HepG2 (cell line): Measurements from ENCODE around the gene ZNF493. TPM values are rescaled to one million over a fixed set of nuclear protein-coding genes. Genes with fewer than 3 reads are reported as not detected.
A peak's percentile ranks its signal among the peaks of the same experiment; 100 is the strongest.

Experiments used
- ATAC-seq: fragments of 200-7000 bp; cut with Tn5 transposase; 3 replicates; pipeline ENCODE4 v1.9.1; 2020; ENCODE audit warnings: mild to moderate bottlenecking, moderate library complexity
- BruUV-seq: library from RNA; stranded (reverse); fragments of 400-500 nt; replicated peaks from 2 replicates; lab custom pipeline; 2021; lab: Mats Ljungman, UMichigan
- CTCF ChIA-PET: fragments of 300-600 bp; formaldehyde crosslinking; extraction: SDS; loops from one replicate; lab custom pipeline; 2021; ENCODE audit warnings: low total read pairs, inconsistent platforms, low intra/inter-chr PET ratio; lab: Yijun Ruan, JAX
- POLR2A ChIA-PET: fragments of 350-600 bp; sonication (Branson Sonifier 250); formaldehyde crosslinking; loops from one replicate; lab custom pipeline; 2020; ENCODE audit warnings: antibody characterized with exemption, inconsistent platforms; lab: Yijun Ruan, JAX
- DNase-seq: peaks from one replicate; pipeline ENCODE4 v3.0.0-alpha.2; 2015; ENCODE audit warnings: low spot score
- FAIRE-seq: peaks from 3 replicates; lab custom pipeline; 2011; peaks lifted over from hg19 to GRCh38; lab: Jason Lieb, UNC
- H2AFZ ChIP-seq: one replicate; pipeline ENCODE4 v1.6.1; 2011; ENCODE audit warnings: low read length, inconsistent platforms
- H3K27ac ChIP-seq: fragments of 300-600 bp; 3 replicates; pipeline ENCODE4 v1.8.0; 2011; ENCODE audit warnings: mixed run types, mild to moderate bottlenecking, mixed read lengths, low read length, inconsistent platforms; ENCODE audit not compliant: insufficient read depth; ENCODE audit errors: extremely low read length
- H3K27me3 ChIP-seq, 2 experiments: fragments of 200-600 bp in 1 of 2; 2 replicates in 1 of 2; 3 replicates in 1 of 2; pipeline versions ENCODE4 v1.6.0 to v1.8.0; 2011; ENCODE audit warnings: low read length in 2 of 2, mild to moderate bottlenecking in 2 of 2, moderate library complexity in 2 of 2, inconsistent platforms in 1 of 2; ENCODE audit not compliant: insufficient read depth in 2 of 2, control insufficient read depth in 1 of 2
- H3K36me3 ChIP-seq, 2 experiments: fragments of 200-600 bp in 1 of 2; replicated peaks in 1 of 2; 2 replicates in 1 of 2; 3 replicates in 1 of 2; pipeline versions ENCODE4 v1.5.1 to v1.8.0; 2011; ENCODE audit warnings: low read length in 2 of 2, inconsistent platforms in 1 of 2; ENCODE audit not compliant: insufficient read depth in 2 of 2, control insufficient read depth in 1 of 2
- H3K4me1 ChIP-seq: 2 replicates; pipeline ENCODE4 v1.5.1; 2012; ENCODE audit warnings: low read length, inconsistent platforms; ENCODE audit not compliant: insufficient read depth
- H3K4me2 ChIP-seq: 2 replicates; pipeline ENCODE4 v1.6.0; 2011; ENCODE audit warnings: low read depth, low read length, inconsistent platforms
- H3K4me3 ChIP-seq, 3 experiments: fragments of 200-600 bp in 1 of 3; sonication (generic), shearing (Covaris generic) in 1 of 3; replicated peaks in 1 of 3; 2 replicates each; pipeline ENCODE4 v1.5.1; 2011 to 2016; ENCODE audit warnings: low read length in 3 of 3, inconsistent platforms in 2 of 3, low read depth in 2 of 3, mild to moderate bottlenecking in 2 of 3, control low read depth in 1 of 3, mixed read lengths in 1 of 3; ENCODE audit not compliant: insufficient read depth in 1 of 3
- H3K79me2 ChIP-seq: one replicate; pipeline ENCODE4 v1.6.1; 2011; ENCODE audit warnings: low read length, inconsistent platforms; ENCODE audit not compliant: insufficient read depth
- H3K9ac ChIP-seq: 2 replicates; pipeline ENCODE4 v1.6.0; 2011; ENCODE audit warnings: mild to moderate bottlenecking, low read depth, low read length, inconsistent platforms; ENCODE audit not compliant: insufficient read depth
- H3K9me3 ChIP-seq: 2 replicates; pipeline ENCODE4 v1.5.1; 2012; ENCODE audit warnings: mild to moderate bottlenecking, low read length
- H4K20me1 ChIP-seq: 2 replicates; pipeline ENCODE4 v1.6.0; 2011; ENCODE audit warnings: inconsistent platforms, mild to moderate bottlenecking, low read length, moderate library complexity; ENCODE audit not compliant: insufficient read depth
- ZNF274 ChIP-seq: sonication (generic); formaldehyde crosslinking; IDR thresholded peaks from 2 replicates; pipeline ENCODE4 v1.5.1; 2020; ENCODE audit warnings: mild to moderate bottlenecking, missing genetic modification reagents
- ZNF296 ChIP-seq: sonication (generic); formaldehyde crosslinking; conservative IDR thresholded peaks from 2 replicates; pipeline ENCODE4 v1.5.0; 2020; ENCODE audit warnings: mild to moderate bottlenecking, missing genetic modification reagents
- ZNF737 ChIP-seq: sonication (generic); formaldehyde crosslinking; IDR thresholded peaks from 2 replicates; pipeline ENCODE4 v1.5.0; 2020; ENCODE audit warnings: missing genetic modification reagents, mild to moderate bottlenecking, borderline replicate concordance
- WGBS: methylation state at CpG from one replicate; pipeline ENCODE4 v1.1.6; 2017; ENCODE audit warnings: low lambda C conversion rate; 5-methylcytosine and 5-hydroxymethylcytosine counted together
- in situ Hi-C: cut with HindIII; loops from 2 replicates; pipeline ENCODE4 v1.10.0; 2017; ENCODE audit warnings: low pct_unique_long_range_greater_than_20kb; ENCODE audit not compliant: extremely low pct_ligation_motif_present
- intact Hi-C: fragments of 100-400 bp; cut with micrococcal nuclease; formaldehyde crosslinking; loops from one replicate; pipeline ENCODE4 v1.10.0; 2022; ENCODE audit not compliant: unreplicated experiment
- polyA plus RNA-seq, 8 experiments: library from polyadenylated mRNA; depleted of rRNA in 3 of 8; stranded (reverse) in 7 of 8; unstranded in 1 of 8; fragments of >200 nt; fragmentation: Illumina TruSeq in 4 of 8; extraction: Trizol in 4 of 8; gene quantifications; 2 replicates each; pipeline versions ENCODE4 v1.2.1 to v1.2.3, GENCODE V29; 2011 to 2016; ENCODE audit warnings: low read depth in 4 of 8, missing spikeins in 1 of 8, mixed read lengths in 1 of 8; ENCODE audit not compliant: insufficient read depth in 1 of 8
- total RNA-seq, 5 experiments: library from RNA; depleted of rRNA; stranded (reverse); fragments of >200 nt; fragmentation: Illumina TruSeq; extraction: Trizol; gene quantifications; 2 replicates each; pipeline ENCODE4 v1.2.3, GENCODE V29; 2016; ENCODE audit warnings: low read depth in 1 of 5
- TF ChIP-seq, protein P1 (sequence below): sonication (generic); formaldehyde crosslinking; IDR thresholded peaks from 2 replicates; pipeline ENCODE4 v1.4.0; 2020; ENCODE audit warnings: mild to moderate bottlenecking, missing genetic modification reagents

ZNF493 gene
- total and polyA plus RNA-seq, 2 of the 13 experiments (the other 11 are each of a cell fraction or from before 2014, with no cell fraction given) = 6.8 to 9.0 TPM

DNA sequence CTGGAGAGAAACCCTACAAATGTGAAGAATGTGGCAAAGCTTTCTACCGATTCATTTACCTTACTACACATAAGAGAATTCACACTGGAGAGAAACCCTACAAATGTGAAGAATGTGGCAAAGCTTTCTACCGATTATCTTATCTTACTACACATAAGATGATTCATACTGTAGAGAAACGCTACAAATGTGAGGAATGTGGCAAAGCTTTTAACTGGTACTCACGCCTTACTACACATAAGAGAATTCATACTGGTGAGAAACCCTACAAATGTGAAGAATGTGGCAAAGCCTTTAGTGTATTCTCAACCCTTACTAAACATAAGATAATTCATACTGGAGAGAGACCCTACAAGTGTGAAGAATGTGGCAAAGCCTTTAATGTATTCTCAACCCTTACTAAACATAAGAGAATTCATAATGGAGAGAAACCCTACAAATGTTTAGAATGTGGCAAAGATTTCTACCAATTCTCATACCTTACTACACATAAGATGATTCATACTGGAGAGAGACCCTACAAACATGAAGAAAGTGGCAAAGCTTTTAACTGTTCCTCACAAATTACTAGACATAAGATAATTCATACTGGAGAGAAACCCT is 12.9 kb upstream of the ZNF493 start:
- in situ Hi-C loops = no loop called here
- no peaks in the 10 kb centered on the region for H3K4me1 ChIP-seq
- intact Hi-C loops = no loop called here
- DNase-seq (no peak), ATAC-seq (no peak), FAIRE-seq (no peak)
- peaks cover 86% of the 10 kb centered on the region for H3K9me3 ChIP-seq
- no peak overlapping the region for H3K27ac ChIP-seq
- TF ChIP-seq ZNF296 = no peak
- peak; percentile 33; the same call in 1 of the 2 replicates for TF ChIP-seq ZNF274
- POLR2A ChIA-PET = no interaction called here
- H3K4me2 ChIP-seq = no peak overlapping the region
- no TSS peak for BruUV-seq
- H3K27me3 ChIP-seq = no peaks in the 10 kb centered on the region
- H3K4me3 ChIP-seq = no peak overlapping the region
- CTCF ChIA-PET = no interaction called here
- H3K9ac ChIP-seq = no peak overlapping the region
- no peaks in the 10 kb centered on the region for H3K79me2 ChIP-seq
- no peak overlapping the region for H2AFZ ChIP-seq
- WGBS = 51% methylated on average over 4 of the region's 4 CpGs
- peaks cover 0 to 1% of the 10 kb centered on the region in 2 experiments; a peak in 1 of 5 replicates for H3K36me3 ChIP-seq
- no peaks in the 10 kb centered on the region for H4K20me1 ChIP-seq

DNA sequence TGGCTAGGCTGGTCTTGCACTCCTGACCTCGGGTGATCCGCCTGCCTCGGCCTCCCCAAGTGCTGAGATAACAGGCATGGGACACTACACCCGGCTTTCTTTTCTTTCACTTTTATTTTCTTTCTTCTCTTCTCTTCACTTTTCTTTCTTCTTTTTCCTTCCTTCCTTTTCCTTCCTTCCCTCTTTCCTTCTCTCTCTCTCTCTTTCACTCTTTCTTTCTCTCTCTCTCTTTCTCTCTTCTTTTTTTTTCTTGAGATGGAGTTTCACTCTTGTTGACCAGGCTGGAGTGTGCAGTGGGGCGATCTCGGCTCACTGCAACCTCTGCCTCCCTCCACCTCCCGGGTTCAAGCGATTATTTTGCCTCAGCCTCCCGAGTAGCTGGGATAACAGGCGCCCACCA is 812 bp upstream of the ZNF493 start:
- WGBS = 95% methylated on average over 10 of the region's 10 CpGs
- in situ Hi-C loops = no loop called here
- no peak overlapping the region for H3K27ac ChIP-seq
- FAIRE-seq (no peak), ATAC-seq (no peak), DNase-seq (no peak)
- peaks cover 10% of the 10 kb centered on the region for H3K4me1 ChIP-seq
- TF ChIP-seq, protein P1, sequence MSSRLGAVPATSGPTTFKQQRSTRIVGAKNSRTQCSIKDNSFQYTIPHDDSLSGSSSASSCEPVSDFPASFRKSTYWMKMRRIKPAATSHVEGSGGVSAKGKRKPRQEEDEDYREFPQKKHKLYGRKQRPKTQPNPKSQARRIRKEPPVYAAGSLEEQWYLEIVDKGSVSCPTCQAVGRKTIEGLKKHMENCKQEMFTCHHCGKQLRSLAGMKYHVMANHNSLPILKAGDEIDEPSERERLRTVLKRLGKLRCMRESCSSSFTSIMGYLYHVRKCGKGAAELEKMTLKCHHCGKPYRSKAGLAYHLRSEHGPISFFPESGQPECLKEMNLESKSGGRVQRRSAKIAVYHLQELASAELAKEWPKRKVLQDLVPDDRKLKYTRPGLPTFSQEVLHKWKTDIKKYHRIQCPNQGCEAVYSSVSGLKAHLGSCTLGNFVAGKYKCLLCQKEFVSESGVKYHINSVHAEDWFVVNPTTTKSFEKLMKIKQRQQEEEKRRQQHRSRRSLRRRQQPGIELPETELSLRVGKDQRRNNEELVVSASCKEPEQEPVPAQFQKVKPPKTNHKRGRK (CRISPR knock-in tag) = peak; percentile 58; the same call in 1 of the 2 replicates
- no peak for TF ChIP-seq ZNF737 (CRISPR knock-in tag)
- H3K9me3 ChIP-seq = peaks cover 7% of the 10 kb centered on the region; the same call in 1 of the 2 replicates
- H3K4me3 ChIP-seq = no peak overlapping the region
- H3K9ac ChIP-seq = no peak overlapping the region
- peaks cover 11% of the 10 kb centered on the region for H3K79me2 ChIP-seq
- H3K4me2 ChIP-seq = no peak overlapping the region
- POLR2A ChIA-PET = interaction anchor here (0.6 to 1.8 kb wide), 6 partner anchors 67 to 735 kb away, joined by 3 to 21 read pairs (median 4); partner anchors contain the start of genes ZNF429, ZNF626 and ZNF708
- BruUV-seq = no TSS peak
- peaks cover 0 to 1% of the 10 kb centered on the region in 2 experiments; a peak in 2 of 5 replicates for H3K36me3 ChIP-seq
- intact Hi-C loops = loop anchor here (5.0 kb wide), 1 partner anchor 69 kb away; the partner anchor contains the start of gene ZNF708
- no peaks in the 10 kb centered on the region; a peak in 1 of 5 replicates for H3K27me3 ChIP-seq
- CTCF ChIA-PET = no interaction called here
- no peaks in the 10 kb centered on the region for H4K20me1 ChIP-seq
- H2AFZ ChIP-seq = no peak overlapping the region
